Right lobe of liver (tissue), 6 donors: ENCODE measurements around the gene STPG4. TPM values are rescaled to one million over a fixed set of nuclear protein-coding genes. Genes with fewer than 3 reads are reported as not detected.

ENCODE experiments used
- ATAC-seq, 4 donors: fragments of 200-7000 bp; cut with Tn5 transposase; one replicate each; pipeline ENCODE4 v1.9.1; 2020; ENCODE audit warnings: mild to moderate bottlenecking in 4 of 4, moderate library complexity in 4 of 4
- DNase-seq, 3 donors: peaks; one replicate each; pipeline ENCODE4 v3.0.0-alpha.2; 2020
- H3K27ac ChIP-seq, 3 donors: fragments of 200-600 bp; one replicate each; pipeline ENCODE4 v1.8.0; 2022
- H3K27me3 ChIP-seq, 2 donors: fragments of 200-600 bp; one replicate each; pipeline ENCODE4 v1.8.0; 2022
- H3K36me3 ChIP-seq, 4 donors: fragments of 200-600 bp; sonication (generic) in 1 of 4; one replicate each; pipeline versions ENCODE4 v1.5.1 to v1.8.0; 2017 to 2022; ENCODE audit warnings: control low read depth in 1 of 4
- H3K4me1 ChIP-seq, 4 donors: fragments of 200-600 bp; sonication (generic) in 1 of 4; one replicate each; pipeline versions ENCODE4 v1.5.1 to v1.8.0; 2017 to 2022; ENCODE audit warnings: control low read depth in 1 of 4
- H3K4me3 ChIP-seq, 3 donors: fragments of 200-600 bp; one replicate each; pipeline ENCODE4 v1.8.0; 2022
- H3K9me3 ChIP-seq, 4 donors: fragments of 200-600 bp; sonication (generic) in 1 of 4; one replicate each; pipeline versions ENCODE4 v1.5.1 to v1.8.0; 2017 to 2022; ENCODE audit warnings: control low read depth in 1 of 4
- POLR2A ChIP-seq: fragments of 450-650 bp; IDR thresholded peaks from one replicate; pipeline ENCODE4 v1.6.1; 2017; ENCODE audit warnings: antibody characterized with exemption, mild to moderate bottlenecking
- WGBS: methylation state at CpG from one replicate; pipeline ENCODE4 v1.1.6; 2018; ENCODE audit warnings: low coverage, low lambda C conversion rate; ENCODE audit not compliant: insufficient coverage; ENCODE audit errors: missing lambda C conversion rate; 5-methylcytosine and 5-hydroxymethylcytosine counted together
- intact Hi-C, 2 donors: fragments of 100-400 bp; cut with DNase I; formaldehyde crosslinking; loops; one replicate each; pipeline versions ENCODE4 v1.11.2 to v1.14.1; 2022
- total RNA-seq, 6 experiments: library from RNA; depleted of rRNA in 2 of 6; stranded (reverse); fragments of >200 nt in 2 of 6; fragmentation: NEBNext Ultra II Directional in 3 of 6; extraction: Animal tissue kit (Norgen Biotek cat#: 25700) in 3 of 6; gene quantifications; one replicate each; pipeline versions ENCODE4 v1.1.0 to v1.2.4, GENCODE V29; 2016 to 2023
- TF ChIP-seq, protein P1 (sequence below), 4 donors: fragments of 200-600 bp in 3 of 4; fragments of 450-650 bp in 1 of 4; IDR thresholded peaks; one replicate each; pipeline versions ENCODE4 v1.5.1 to v1.8.0; 2016 to 2022; ENCODE audit warnings: antibody characterized with exemption in 4 of 4, mild to moderate bottlenecking in 2 of 4
- donor health status: DM: no; HTN: yes; CAD: no.
- donor health status: DM: no; HTN: no; CAD: no.
- donor health status: DM: no; HTN: no; CAD: no.
- donor health status: DM: no; HTN: yes; CAD: no.
- donor health status: DM: no; HTN: yes; CAD: no.

STPG4 gene
- total RNA-seq, 6 experiments from 2014 or later = not detected

DNA sequence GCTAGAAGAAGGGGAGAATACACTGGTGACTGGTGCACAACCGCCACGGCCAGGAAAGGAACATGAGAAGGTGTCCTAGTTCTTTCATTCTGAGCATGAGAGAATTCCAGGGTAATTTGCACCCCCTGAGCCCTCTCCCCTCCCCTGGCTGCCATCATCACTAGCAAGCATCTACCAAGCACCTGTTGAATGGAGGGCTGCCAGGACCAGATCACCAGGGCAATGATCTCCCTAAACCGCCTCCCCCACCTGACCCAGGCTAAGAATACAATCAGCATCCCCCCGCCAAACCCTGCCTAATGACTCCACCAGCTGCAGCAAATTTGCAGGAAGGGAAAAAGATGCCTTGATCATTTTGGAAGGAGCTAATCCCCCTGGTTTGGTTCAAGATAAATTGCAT lies 100.2 kb downstream of the STPG4 start:
- 100% methylated on average over 1 of the region's 4 CpGs for WGBS
- no peaks in the 10 kb centered on the region for H3K27me3 ChIP-seq
- no peak overlapping the region for H3K4me3 ChIP-seq
- H3K9me3 ChIP-seq = no peaks in the 10 kb centered on the region
- intact Hi-C loops = no loop called here
- peaks cover 0 to 30% (median 0%) of the 10 kb centered on the region in 4 donors for H3K4me1 ChIP-seq
- ATAC-seq = no peak
- DNase-seq = no peak
- peaks cover 0 to 4% (median 0%) of the 10 kb centered on the region in 4 donors for H3K36me3 ChIP-seq
- no peak overlapping the region for H3K27ac ChIP-seq
- no peak for TF ChIP-seq POLR2A
- TF ChIP-seq, protein P1, sequence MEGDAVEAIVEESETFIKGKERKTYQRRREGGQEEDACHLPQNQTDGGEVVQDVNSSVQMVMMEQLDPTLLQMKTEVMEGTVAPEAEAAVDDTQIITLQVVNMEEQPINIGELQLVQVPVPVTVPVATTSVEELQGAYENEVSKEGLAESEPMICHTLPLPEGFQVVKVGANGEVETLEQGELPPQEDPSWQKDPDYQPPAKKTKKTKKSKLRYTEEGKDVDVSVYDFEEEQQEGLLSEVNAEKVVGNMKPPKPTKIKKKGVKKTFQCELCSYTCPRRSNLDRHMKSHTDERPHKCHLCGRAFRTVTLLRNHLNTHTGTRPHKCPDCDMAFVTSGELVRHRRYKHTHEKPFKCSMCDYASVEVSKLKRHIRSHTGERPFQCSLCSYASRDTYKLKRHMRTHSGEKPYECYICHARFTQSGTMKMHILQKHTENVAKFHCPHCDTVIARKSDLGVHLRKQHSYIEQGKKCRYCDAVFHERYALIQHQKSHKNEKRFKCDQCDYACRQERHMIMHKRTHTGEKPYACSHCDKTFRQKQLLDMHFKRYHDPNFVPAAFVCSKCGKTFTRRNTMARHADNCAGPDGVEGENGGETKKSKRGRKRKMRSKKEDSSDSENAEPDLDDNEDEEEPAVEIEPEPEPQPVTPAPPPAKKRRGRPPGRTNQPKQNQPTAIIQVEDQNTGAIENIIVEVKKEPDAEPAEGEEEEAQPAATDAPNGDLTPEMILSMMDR (IDR thresholded peaks at IDR 0.05) = no peak

DNA sequence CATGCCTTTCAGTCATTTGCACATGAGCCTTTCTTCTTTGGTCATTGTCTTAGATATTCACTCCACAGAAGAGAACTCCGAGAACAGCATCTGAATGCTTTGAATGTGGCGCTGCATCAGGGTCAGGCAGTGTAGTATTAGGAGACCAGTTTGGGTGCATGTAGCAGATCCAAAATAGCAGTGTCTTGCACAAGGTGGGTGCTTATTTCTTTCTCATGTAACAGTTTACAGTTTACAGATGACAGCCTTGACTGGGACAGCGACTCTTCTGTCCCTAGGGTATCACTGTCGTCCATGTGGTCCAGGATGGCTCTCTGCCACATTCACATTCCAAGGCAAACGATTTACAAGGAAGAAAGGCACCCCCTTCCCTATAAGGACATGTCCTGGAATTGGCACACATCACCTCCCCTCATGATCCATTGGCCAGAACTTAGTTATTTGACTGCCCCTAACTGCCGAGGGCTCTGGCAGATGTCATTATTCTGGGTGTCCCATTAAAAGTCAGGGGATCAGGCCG lies 101.0 kb downstream of the STPG4 start:
- WGBS = 100% methylated on average over 3 of the region's 7 CpGs
- DNase-seq (no peak), ATAC-seq (no peak)
- TF ChIP-seq, protein P1 (IDR thresholded peaks at IDR 0.05) = no peak
- TF ChIP-seq POLR2A = no peak
- no peaks in the 10 kb centered on the region for H3K27me3 ChIP-seq
- no peak overlapping the region for H3K4me3 ChIP-seq
- peaks cover 0 to 34% (median 0%) of the 10 kb centered on the region in 4 donors for H3K4me1 ChIP-seq
- H3K36me3 ChIP-seq = peaks cover 0 to 4% (median 0%) of the 10 kb centered on the region in 4 donors
- H3K27ac ChIP-seq = no peak overlapping the region
- H3K9me3 ChIP-seq = no peaks in the 10 kb centered on the region
- intact Hi-C loops = no loop called here

DNA sequence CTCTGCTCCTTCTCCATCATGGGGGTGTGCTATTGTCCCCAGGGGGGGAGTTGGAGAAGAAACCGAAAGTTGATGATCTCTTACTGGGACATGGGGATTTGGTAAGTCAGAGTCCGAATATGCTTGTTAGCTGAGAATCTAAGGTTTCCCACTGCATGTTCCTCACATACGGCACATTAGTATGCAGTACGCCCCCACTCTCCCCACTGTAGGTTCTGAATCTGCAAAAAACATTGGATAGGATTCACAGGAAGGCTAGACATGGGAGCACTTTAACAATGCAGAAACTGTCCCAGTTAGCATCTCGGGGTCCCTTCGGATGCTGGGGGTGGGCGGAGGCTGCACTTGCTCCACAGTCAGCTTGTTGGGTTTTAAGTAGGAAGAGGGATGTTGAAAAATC lies 102.3 kb downstream of the STPG4 start:
- Histone ChIP-seq H3K27ac (no peak overlapping the region), H3K36me3 (peaks cover 0 to 4% (median 0%) of the 10 kb centered on the region in 4 donors), H3K4me3 (no peak overlapping the region), H3K4me1 (peaks cover 0 to 25% (median 0%) of the 10 kb centered on the region in 4 donors), H3K9me3 (no peaks in the 10 kb centered on the region), H3K27me3 (no peaks in the 10 kb centered on the region)
- no peak for TF ChIP-seq POLR2A
- TF ChIP-seq, protein P1 (IDR thresholded peaks at IDR 0.05) = no peak
- 92% methylated on average over 7 of the region's 7 CpGs for WGBS
- ATAC-seq = no peak
- intact Hi-C loops = no loop called here
- DNase-seq = no peak

DNA sequence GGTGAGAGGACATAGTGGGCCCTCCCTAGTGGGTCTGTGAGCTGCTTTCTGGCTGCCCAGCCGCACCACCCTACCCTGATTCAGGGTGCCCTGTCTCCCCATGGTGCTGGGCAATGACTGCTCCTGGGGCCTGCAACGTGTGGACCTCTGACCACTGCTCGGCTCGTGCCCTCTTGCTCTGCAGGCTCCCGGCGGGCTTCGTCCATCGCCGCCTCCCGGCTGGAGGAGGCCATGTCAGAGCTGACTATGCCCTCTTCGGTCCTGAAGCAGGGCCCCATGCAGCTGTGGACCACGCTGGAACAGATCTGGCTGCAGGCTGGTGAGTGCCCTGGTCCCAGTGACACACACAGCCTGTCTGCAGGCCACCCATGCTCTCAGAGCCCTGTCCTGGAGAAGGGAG lies 103.5 kb downstream of the STPG4 start:
- no peak for DNase-seq
- peaks cover 0 to 4% (median 0%) of the 10 kb centered on the region in 4 donors for H3K36me3 ChIP-seq

More for the DNA sequence above, 103.5 kb downstream of the STPG4 start:
- no peak for ATAC-seq
- no CpG with 5 or more reads among the region's 12 CpGs for WGBS
- no peaks in the 10 kb centered on the region for H3K27me3 ChIP-seq
- no peak overlapping the region for H3K27ac ChIP-seq
- intact Hi-C loops = no loop called here
- H3K4me3 ChIP-seq = no peak overlapping the region
- TF ChIP-seq, protein P1 (IDR thresholded peaks at IDR 0.05) = no peak
- H3K9me3 ChIP-seq = no peaks in the 10 kb centered on the region
- H3K4me1 ChIP-seq = peaks cover 0 to 15% (median 0%) of the 10 kb centered on the region in 4 donors
